HG03558 (cell line): ENCODE results near the gene MYH13.

Experiments used
- ATAC-seq: cut with Tn5 transposase; IDR thresholded peaks from one replicate; pipeline ENCODE4 v1.9.1; 2021; ENCODE audit warnings: moderate number of reproducible peaks; ENCODE audit not compliant: unreplicated experiment; ENCODE audit errors: extremely low read depth

MYH13 gene

GRCh38 chr17:10349403-10349802, 23.4 kb downstream of the MYH13 start:
- no peak for ATAC-seq

GRCh38 chr17:10344816-10345215, 28.0 kb downstream of the MYH13 start:
- ATAC-seq, result no peak

GRCh38 chr17:10339051-10339450, 33.8 kb downstream of the MYH13 start:
- ATAC-seq, result no peak

- ATAC-seq, result no peak
These were observed 34.8 kb downstream of the MYH13 start for GRCh38 chr17:10337976-10338375.

- no peak for ATAC-seq
These were observed 35.7 kb downstream of the MYH13 start for GRCh38 chr17:10337136-10337535.

DNA sequence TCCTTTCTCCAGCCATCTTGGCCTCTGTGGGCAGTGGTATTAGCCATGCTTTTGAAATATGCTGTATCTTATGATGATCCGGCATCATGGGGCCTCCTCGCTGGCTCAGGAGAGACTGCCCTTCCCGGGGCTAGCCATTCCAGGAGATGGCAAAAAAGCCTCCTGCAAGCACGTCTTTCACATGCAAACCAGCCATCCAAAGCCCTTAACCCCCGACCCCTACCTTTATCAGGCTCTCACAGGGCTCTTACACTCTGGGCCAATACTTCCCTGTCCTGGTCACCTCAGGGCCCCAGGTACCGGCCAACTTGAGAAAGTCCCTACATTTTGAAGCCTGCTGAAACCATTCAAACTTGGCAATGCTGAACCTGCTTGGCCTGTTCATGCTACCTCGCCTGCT, 36.4 kb downstream of the MYH13 start:
- ATAC-seq, result no peak

DNA sequence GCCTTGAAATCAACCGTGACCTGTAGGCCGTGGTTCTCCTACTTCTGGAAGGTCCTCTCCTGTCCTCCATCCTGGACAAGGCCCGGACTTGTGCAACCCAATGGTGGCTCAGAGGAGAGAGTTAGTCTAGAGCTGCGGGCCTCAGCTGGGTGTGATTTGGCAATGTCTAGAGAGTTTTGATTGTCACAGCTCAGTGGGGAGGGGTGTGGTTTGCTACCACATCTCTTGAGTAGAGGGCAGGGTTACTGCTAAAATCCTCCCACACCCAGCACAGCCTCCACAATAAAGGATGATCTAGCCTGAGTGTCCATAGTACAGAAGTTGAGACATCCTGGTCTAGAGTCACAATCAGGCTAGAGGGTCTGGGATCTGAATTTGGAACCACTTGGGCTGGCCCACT, 40.3 kb downstream of the MYH13 start:
- no peak for ATAC-seq

DNA sequence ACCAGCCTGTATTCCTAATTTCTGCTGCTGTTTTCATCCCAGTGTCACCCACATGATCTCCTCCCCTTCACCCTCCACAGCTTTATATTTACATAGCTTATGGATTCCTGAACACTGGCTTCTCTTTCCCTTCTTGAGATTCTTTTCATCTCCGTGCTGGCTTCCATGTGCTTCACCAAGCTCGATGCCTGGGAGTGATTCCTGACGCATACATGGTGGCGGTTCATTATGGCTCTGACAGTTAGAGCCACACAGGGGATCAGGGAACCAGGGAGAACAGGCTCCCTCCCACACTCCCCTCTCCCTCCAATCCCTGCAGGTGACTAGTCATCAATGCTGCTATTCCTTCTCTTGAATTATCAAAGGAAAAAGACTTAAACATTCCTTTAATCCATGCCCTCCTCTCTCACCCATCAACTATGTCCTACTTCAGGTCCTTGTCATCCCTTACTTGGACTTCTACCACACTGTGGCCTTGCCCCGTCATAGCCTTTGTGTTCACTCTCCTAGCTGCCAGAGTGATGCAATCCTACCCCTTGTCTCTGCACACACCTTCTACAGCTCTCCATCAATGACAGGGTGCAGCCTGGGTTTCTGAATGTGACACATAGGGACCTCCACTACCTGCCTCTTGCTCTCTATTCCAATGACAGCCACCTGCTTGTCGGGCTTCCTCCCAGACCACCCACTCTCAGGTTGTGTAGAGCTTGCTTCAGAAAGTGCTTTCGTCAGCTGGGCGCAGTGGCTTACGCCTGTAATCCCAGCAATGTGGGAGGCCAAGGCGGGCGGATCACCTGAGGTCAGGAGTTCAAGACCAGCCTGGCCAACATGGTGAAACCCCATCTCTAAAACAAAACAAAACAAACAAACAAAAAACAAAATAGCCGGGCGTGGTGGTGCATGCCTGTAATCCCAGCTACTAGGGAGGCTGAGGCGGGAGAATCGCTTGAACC, 43.6 kb downstream of the MYH13 start:
- ATAC-seq, result no peak

- ATAC-seq, result no peak
These were observed 44.6 kb downstream of the MYH13 start for GRCh38 chr17:10328206-10328605.

DNA sequence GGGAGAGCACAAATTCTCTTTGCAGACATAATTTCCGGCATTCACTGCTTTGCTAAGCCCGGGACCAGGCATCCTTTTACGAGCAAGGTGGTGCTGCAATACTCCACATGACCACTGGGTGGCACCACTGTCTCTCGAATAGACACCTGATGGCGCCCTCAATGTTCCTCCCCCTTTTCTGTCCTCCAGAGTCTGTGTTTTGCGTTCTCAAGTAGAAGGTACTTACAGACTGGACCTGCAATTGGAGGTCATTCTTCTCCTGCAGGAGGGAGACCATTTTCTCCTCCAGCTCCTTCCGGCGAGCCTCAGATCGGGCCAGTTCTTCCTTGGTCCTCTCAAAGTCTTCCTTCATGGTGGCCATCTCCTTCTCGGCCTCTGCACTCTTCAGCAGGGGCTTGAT, 45.2 kb downstream of the MYH13 start:
- no peak for ATAC-seq

DNA sequence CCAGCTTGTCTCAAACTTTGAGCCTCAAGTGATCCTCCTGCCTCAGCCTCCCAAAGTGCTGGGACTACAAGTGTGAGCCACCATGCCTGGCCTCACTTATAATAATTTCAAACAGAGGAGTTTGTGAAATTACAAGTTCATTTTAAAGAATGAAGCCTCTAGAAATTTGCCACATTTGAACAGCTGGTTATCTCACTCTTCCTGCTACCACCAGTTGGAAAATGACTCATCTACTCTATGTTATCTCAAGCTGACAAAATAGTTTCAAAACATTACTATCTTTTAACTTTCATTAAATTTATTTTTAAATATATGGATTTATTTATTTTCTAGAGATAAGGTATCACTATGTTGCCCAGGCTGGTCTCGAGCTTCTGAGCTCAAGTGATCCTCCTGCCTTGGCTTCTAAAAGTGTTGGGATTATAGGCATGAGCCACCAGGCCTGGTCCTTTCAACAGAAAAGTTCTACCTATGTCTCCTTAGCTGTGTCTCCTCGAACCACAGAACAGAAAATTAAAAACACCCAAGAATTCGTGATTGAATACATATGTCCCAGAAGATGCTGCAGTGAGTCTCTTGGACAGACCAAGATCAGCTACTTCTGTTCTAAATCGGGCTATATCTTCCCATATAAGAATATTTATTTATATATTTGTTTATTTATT, 47.6 kb downstream of the MYH13 start:
- ATAC-seq, result no peak

- ATAC-seq, result no peak
These were observed 48.8 kb downstream of the MYH13 start for GRCh38 chr17:10323812-10324610.

DNA sequence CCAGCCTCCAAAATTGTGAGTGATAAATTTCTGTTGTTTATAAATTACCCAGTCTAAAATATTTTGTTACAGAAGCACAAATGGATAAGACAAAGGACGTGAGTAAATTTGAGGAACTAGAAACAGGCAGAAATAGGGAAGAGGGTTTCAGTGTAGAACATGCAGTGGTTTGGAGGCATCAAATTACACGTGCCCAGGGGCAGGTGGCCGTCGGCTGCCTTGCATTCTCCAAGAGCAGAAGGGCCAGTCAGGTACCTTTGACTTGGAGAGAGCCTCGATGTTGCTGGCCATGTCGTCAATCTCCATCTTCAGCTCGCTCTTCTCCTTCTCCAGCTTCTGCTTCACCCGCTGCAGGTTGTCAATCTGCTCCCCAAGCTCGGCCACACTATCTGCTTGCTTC, 54.3 kb downstream of the MYH13 start:
- ATAC-seq, result no peak

DNA sequence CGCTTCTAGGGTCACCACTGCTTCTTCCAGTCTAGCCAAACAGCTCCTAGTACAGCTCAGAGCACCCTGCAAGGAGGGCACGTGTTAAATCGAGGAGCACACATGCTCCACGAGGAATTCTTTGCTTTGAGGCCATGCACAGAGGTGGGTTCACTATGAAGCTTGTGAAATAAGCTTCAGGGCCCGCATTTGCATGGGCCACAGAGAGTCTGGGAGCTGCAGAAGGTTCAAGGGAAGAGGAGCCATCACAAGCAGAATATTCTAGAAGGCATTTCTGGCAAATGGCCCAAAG, 55.3 kb downstream of the MYH13 start:
- ATAC-seq, result no peak

DNA sequence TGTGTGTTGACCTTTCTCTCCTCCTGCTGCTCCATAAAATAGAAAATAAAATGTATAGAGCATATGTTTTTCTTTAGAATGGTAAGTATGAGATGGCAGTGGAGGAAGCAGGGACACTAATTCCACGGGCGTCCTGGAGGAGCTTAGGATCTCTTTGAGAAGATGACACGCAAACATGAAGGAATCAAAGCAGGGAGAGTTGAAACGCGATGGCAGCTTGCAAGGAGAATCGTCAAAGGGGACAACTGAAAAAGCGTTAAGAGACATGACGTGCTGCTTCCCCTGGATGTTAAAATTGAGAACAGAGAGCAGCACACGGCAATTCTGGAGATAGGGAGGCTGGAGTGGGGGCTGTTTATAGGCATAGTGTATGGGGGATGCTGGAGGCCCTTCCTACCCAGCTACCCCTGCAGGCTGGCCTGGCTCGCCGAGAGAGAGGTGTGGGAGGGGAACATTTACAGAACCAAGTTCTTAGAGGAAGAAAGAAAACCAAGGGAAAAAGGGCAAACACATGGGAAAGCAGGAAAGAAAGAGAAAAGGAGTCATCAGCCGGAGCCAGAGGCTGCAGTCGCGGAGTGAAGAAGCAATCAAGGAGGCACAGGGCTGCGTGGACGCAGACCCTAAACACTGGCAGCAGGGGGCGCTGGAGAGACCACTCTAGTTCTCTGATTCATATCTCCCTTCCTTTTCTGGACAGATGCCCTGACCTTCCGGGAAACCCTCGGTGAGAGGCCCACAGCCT, 55.8 kb downstream of the MYH13 start:
- no peak for ATAC-seq

GRCh38 chr17:10314329-10314728, 58.5 kb downstream of the MYH13 start:
- ATAC-seq, result no peak

DNA sequence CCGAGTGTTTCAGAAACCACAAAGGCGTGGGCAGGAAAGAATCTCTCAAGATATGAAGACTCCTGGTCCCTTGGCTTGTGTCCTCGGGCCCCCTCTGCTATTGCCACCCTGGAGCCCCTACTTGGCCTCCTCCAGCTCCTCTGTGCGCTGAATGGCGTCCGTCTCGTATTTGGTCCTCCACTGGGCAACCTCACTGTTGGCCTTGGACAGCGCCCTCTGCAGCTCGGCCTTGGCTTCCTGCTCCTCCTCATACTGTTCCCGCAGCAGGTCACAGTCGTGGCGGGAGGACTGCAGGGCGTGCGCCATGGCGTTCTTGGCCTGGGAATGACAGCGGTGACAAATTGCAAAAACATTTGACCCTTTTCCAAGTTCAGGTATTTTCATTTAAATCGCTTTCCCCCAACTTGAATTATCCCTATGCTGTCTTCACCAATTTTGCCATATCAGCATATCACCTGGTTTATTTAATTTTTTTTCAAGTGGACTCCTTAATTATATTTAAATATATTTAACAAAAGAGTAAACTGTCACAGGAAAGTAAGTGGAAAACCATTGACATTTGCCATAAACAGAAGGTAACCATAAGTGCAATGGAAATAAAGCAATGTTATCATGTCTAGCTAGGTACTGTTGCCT, 59.7 kb downstream of the MYH13 start:
- no peak for ATAC-seq

DNA sequence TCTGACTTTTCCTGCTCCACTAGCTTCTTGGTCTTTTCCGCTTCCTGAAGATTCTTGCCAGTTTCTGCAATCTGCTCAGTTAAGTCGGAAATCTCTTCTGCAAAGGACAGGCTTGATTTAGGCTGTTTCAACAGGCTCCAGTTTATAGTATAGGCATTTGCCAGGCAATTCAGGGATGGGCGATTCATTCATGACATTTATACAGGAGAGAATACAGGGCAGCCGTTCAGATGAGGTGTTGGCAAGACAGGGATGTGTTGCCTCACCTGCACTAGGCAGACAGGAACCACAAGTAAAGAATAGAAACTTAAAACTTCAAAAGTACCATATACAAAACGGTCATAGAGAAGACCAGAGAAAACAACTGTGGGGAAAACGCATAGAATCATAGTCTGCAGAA, 61.7 kb downstream of the MYH13 start:
- ATAC-seq, result no peak

DNA sequence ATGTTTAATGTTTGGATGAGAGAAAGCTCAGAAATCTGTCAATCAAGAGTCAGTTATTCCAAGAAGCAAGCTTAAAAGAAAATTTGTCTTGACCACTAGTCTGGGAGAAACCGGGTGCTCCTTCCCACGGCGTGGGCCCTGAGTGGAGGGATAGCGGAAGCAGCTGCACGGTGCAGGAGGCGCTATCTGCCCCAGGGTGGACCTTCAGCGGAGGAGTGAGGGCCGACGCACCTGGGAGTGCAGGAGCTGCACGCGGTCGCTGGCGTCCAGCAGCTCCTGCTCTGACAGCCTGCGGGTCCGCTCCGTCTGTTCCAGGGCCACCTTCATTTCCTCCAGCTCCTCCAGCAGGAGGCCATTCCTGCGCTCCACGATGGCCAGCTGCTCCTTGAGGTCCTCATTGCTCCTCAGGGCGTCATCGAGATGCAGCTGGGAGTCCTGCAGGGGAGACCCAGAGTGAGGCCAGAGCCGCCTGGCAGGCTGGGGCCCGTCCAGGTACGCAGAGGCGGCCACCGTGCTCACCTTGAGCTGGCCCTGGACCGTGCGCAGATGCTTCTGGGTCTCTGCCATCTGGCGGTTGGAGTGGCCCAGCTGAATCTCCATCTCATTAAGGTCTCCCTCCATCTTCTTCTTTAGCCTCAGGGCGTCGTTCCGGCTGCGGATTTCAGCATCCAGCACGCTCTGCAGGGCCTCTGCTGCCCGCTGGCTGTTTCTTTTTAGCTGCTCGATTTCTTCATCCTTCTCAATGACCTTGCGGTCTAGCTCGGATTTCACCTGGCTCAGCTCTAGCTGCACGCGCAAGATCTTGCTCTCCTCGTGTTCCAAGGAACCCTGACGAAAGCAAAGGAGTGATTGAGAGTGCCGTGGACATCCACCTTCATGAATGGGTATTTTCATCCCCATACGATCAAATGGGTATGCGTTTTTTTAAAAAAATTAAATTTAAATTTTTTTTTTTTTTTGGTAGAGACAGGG, 63.5 kb downstream of the MYH13 start:
- ATAC-seq, result no peak
